ENCODE data around the gene HOXA2. TPM values are rescaled to one million over a fixed set of nuclear protein-coding genes. Genes with fewer than 3 reads are reported as not detected.

Gene HOXA2
- total RNA-seq, 1 donor from 2014 or later, result not detected

GRCh38 chr7:27100694-27101170, 1.8 kb downstream of the HOXA2 start:
- intact Hi-C loops (cut with micrococcal nuclease), result no loop called here

- intact Hi-C loops (cut with micrococcal nuclease), result loop anchor here (10.0 kb wide), 1 partner anchor 145 kb away; the partner anchor contains the start of gene EVX1
Observed at GRCh38 chr7:27099453-27100370, 2.8 kb downstream of the HOXA2 start.

GRCh38 chr7:27098578-27099451, 3.7 kb downstream of the HOXA2 start:
- intact Hi-C loops (cut with micrococcal nuclease), result loop anchor here (10.0 kb wide), 1 partner anchor 146 kb away; the partner anchor contains the start of gene EVX1

GRCh38 chr7:27097686-27098577, 4.6 kb downstream of the HOXA2 start:
- intact Hi-C loops (cut with micrococcal nuclease), result loop anchor here (2.0 to 10.0 kb wide), 4 partner anchors 53 to 233 kb away; partner anchors contain the start of genes EVX1 and SKAP2

GRCh38 chr7:27096768-27097514, 5.5 kb downstream of the HOXA2 start:
- intact Hi-C loops (cut with micrococcal nuclease), result loop anchor here (1.0 to 10.0 kb wide), 6 partner anchors 34 to 1235 kb away; partner anchors contain the start of genes EVX1 and SKAP2

- intact Hi-C loops (cut with micrococcal nuclease), result loop anchor here (1.0 to 10.0 kb wide), 6 partner anchors 35 to 1234 kb away; partner anchors contain the start of genes EVX1 and SKAP2
Observed at GRCh38 chr7:27095897-27096767, 6.4 kb downstream of the HOXA2 start, which contains the start of gene HOXA1. Gene HOXA1, minus strand, starts transcription at chr7:27096000. Its CDS starts 88 bp downstream, at chr7:27095912.

- intact Hi-C loops (cut with micrococcal nuclease), result loop anchor here (10.0 kb wide), 1 partner anchor 150 kb away; the partner anchor contains the start of gene EVX1
Observed at GRCh38 chr7:27095050-27095896, 7.2 kb downstream of the HOXA2 start.

GRCh38 chr7:27094304-27095049, 8.0 kb downstream of the HOXA2 start:
- intact Hi-C loops (cut with micrococcal nuclease), result loop anchor here (10.0 kb wide), 1 partner anchor 150 kb away; the partner anchor contains the start of gene EVX1

- intact Hi-C loops (cut with micrococcal nuclease), result loop anchor here (10.0 kb wide), 1 partner anchor 151 kb away; the partner anchor contains the start of gene EVX1
Observed at GRCh38 chr7:27093184-27093895, 9.1 kb downstream of the HOXA2 start.

- intact Hi-C loops (cut with micrococcal nuclease), result loop anchor here (10.0 kb wide), 1 partner anchor 152 kb away; the partner anchor contains the start of gene EVX1
Observed at GRCh38 chr7:27092819-27093110, 9.7 kb downstream of the HOXA2 start.

- intact Hi-C loops (cut with micrococcal nuclease), result loop anchor here (10.0 kb wide), 1 partner anchor 153 kb away; the partner anchor contains the start of gene EVX1
Observed at GRCh38 chr7:27091941-27092818, 10.3 kb downstream of the HOXA2 start.

GRCh38 chr7:27091105-27091504, 11.4 kb downstream of the HOXA2 start:
- intact Hi-C loops (cut with micrococcal nuclease), result loop anchor here (10.0 kb wide), 1 partner anchor 154 kb away; the partner anchor contains the start of gene EVX1

GRCh38 chr7:27088002-27088922, 14.2 kb downstream of the HOXA2 start:
- intact Hi-C loops (cut with micrococcal nuclease), result no loop called here

- intact Hi-C loops (cut with micrococcal nuclease), result no loop called here
Observed at GRCh38 chr7:27083646-27084045, 18.8 kb downstream of the HOXA2 start.

Measured in T-helper 2 cell treated with Interferon-gamma antibody and Interleukin-4, amounts not matched to agents 100 ng/mL and 5 ng/mL, for 36 hours (primary cell).